Measurements from ENCODE around the gene B4GALT5.

GRCh38 chr20:49724408-49725223 lies 10.9 kb upstream of the B4GALT5 start:
- TF ChIP-seq CTCF (IDR thresholded peaks at IDR 0.05 in 2 of 3, conservative IDR thresholded peaks at IDR 0.05 in 1 of 3; ENCODE audit: borderline replicate concordance in 1 of 3, insufficient read depth in 1 of 3, low read depth in 2 of 3, low read length in 2 of 3) (no peak), MAX (IDR thresholded peaks at IDR 0.05) (no peak)
